ENCODE data around the gene MBLAC1. TPM values are rescaled to one million over a fixed set of nuclear protein-coding genes. Genes with fewer than 3 reads are reported as not detected.

Gene MBLAC1
- polyA plus RNA-seq (2013, experiment 1 of 2; ENCODE audit: insufficient read length), result 1.2 TPM
- 0.99 TPM for polyA plus RNA-seq (2013, experiment 2 of 2; ENCODE audit: insufficient read length)

DNA sequence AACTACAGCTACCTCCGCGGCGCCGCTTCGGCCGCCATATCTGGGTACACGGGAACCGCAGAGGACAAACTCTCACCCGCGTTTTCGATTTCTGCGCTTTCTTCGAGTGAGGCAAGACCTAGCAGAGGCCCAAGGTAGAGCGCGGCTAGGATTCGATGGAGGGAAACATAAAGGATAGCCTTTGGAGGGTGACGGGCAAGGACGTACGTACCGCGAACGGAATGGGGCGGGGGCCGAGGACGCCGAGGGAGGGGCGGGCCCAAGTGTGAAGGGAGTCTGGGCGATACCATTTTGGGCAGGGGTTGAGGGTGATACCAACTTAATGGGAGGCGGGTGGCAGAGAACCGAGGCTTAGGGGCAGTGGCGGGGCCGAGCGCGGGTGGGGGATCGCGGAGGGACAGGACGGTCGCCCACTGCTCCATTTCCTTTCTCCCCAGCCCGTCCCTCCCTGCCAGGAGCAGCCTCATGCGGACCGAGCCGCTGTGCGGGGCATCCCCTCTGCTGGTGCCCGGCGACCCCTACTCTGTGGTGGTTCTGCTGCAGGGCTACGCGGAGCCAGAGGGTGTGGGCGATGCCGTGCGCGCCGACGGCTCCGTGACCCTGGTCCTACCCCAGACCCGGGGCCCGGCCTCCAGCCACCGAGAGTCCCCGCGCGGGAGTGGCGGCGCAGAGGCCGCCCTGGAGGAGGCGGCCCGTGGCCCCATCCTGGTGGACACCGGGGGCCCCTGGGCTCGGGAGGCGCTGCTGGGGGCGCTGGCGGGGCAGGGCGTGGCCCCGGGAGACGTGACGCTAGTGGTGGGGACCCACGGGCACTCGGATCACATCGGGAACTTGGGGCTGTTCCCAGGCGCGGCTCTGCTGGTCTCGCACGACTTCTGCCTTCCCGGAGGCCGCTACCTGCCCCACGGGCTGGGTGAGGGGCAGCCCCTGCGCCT is at the start of gene MBLAC1:
Gene MBLAC1, plus strand, starts transcription at position 37 of the 935 bp plus-strand sequence. Its CDS starts 429 bp downstream, at position 466.
- peak; percentile 94 for DNase-seq

DNA sequence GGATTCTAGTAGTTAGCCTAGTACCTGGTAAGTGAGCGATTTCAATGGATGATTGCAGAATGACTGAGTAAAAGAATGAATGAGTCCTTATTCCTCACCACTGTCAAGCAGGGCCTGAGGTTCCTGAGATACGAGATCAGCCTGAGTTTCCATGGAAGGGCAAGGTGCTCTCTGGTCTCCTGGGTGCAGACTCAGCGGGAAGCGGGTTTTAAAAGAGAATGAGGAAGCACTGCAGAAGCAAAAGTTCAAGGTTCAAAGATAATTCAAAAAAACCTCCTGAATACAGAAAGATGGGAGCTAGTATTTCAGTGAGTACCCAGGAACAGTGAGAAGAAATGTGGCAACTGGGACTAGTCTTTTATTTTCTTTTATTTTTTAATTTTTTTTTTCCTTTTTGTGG is 49.6 kb upstream of the MBLAC1 start:
- DNase-seq, result no peak

DNA sequence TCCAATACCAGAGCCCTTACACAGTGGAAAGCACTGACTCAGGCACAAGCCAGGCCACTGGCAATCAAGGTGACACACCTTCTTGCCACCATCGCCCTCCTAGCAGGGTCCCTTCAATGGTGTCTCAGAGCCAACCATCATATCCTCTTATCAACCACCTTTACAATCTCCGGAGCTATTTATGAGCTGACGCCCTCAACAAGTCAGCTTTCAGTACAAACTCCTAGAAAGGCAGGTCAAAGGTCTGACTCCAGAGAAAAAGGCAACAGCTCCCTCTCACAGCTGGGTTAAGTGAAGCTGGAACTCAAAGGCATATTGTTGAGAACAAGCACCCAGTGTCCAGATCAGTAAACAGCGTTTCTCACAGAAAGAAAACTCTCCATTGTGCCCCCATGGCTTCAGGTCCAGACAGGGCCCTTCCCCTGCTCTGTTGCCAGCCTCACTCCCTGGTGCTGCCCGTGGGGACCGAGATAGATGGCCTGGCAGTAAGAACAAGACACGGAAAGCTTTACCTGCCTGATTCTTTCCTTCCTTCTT is 47.7 kb upstream of the MBLAC1 start:
- no peak for DNase-seq

DNA sequence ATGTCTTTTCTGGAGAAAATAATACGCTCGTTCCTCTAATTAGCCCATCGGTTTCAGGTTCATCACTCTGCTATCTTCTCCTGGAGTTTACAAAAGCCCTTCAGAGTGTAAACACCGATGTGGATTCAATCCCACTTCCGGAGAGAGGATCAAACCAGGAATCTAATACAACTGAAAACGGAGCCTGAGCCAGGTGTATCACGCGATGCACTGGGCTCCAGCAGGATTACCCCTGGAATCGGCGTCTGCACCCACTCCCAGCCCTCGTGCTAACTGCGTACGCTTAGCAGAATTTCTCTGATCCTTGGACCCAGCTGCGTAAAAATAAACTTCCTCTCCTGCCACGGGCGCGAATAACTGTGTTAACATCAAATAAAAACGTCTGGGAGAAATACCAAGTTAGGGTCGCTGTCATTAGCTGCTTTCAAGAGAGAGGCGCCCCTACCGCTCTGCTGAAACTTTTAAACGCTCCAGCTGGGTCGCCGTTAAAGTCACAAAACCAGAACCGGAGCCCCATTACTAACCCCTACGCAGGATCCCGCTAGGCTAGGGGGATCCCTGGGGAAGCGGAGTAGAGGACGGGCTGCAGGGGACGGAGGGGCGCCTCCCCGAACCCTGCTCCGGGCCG is 45.7 kb upstream of the MBLAC1 start:
- no peak for DNase-seq

GRCh38 chr7:100081535-100082102 is 45.1 kb upstream of the MBLAC1 start, which contains the start of gene ZNF3:
Gene ZNF3 (minus strand): TSS chr7:100081723. CDS start chr7:100077357, 4,366 bp downstream.
- peak; percentile 99 for DNase-seq

DNA sequence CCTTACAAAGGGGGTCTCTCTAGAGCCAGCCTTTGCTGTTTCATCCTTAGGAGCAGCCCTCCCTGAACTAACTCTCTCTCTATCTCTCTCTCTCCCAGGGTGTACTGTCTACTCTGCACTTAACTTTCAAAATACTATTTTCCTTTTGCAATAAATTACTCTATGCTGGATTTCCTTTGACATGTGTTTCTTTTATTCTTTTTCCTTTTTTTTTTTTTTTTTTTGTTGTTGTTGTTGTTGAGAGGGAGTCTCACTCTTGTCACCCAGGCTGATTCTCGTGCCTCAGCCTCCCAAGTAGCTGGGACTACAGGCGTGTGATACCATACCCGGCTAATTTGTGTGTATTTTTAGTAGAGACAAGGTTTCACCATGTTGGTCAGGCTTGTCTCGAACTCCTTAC is 43.8 kb upstream of the MBLAC1 start:
- no peak for DNase-seq

GRCh38 chr7:100085515-100085914 is 41.3 kb upstream of the MBLAC1 start:
- DNase-seq, result no peak

DNA sequence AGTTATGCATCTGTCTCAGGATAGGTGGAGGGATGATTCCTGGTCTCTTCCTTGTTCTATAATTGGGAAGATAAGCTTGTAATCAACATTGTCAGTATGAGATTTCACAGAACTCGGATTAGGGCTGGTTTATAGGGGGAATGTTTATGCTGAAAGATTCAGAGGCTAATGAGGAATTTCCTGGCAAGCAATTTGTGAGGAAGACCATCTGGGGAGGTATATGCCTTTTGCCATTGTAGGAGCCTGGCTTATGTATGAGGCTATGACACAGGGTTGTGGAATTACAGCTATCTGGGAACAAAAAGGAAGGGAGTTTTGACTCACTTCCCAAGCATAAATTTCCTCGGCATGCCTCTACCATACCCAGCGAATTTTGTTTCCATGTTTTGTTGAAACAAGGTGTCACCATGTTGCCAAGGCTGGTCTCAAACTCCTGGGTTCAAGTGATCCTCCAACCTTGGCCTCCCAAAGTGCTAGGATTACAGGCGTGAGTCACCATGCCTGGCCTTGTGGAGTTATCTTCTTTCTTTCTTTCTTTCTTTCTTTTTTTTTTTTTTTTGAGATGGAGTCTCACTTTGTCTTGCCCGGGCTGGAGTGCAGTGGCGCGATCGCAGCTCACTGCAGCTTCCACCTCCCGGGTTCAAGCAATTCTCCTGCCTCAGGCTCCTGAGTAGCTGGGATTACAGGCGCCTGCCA is 39.6 kb upstream of the MBLAC1 start:
- peak; percentile 97 for DNase-seq

DNA sequence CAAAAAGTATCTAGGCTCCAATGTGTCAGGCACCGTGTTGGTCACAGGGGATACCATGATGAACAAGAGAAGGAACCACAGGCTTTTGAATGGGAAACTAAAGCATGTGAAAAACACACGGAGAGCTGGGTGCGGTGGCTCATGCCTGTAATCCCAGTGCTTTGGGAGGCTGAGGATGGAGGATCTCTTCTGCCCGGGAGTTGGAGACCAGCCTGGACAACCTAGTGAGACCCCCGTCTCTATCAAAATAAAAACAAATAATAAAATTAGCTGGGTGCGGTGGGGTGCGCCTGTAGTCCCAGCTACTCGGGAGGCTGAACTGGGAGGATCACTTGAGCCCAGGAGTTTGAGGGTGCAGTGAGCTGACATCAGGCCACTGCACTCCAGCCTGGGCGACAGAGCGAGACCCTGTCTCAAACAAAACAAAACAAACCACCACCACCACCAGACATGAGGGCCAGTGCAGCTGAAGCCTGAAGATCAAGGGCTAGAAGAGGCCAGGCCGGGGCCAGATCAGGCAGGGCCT is 38.6 kb upstream of the MBLAC1 start:
- DNase-seq, result no peak

DNA sequence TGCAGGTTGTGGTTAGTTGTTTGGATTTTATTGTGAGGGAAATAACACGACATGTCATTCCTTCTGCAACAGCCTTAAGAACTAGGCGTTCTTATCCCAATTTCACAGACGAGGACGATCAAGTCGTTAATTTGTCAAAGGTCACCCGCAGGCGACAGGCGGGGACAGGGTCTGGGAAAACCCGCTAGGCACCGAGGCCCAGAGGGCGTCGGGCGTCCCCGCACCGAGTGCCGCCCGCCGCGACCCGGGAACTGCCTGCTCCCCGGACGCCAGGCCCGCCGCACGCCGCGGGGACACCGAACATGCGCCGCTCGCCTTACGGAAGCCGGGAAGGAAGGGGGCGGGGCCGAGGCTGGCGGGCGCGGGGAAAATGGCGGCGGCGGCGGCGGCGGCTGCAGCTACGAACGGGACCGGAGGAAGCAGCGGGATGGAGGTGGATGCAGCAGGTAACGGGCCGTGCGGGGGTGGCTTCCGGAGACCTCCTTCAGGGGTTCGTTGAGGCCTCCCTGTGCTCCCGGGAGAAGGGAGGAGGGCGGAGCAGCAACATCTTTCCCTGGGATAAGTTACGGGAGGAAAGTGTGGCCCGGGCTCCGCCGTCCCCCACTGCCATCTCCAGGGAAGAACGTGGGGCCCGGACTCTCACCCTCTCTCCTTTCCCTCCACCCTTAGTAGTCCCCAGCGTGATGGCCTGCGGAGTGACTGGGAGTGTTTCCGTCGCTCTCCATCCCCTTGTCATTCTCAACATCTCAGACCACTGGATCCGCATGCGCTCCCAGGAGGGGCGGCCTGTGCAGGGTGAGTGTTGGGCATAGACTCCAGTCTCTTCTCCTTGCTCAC is 37.9 kb upstream of the MBLAC1 start, which contains the start of gene COPS6:
Gene COPS6, plus strand, starts transcription at position 349 of the 837 bp plus-strand sequence. Its CDS starts 22 bp downstream, at position 371.
- DNase-seq, result peak; percentile 85

DNA sequence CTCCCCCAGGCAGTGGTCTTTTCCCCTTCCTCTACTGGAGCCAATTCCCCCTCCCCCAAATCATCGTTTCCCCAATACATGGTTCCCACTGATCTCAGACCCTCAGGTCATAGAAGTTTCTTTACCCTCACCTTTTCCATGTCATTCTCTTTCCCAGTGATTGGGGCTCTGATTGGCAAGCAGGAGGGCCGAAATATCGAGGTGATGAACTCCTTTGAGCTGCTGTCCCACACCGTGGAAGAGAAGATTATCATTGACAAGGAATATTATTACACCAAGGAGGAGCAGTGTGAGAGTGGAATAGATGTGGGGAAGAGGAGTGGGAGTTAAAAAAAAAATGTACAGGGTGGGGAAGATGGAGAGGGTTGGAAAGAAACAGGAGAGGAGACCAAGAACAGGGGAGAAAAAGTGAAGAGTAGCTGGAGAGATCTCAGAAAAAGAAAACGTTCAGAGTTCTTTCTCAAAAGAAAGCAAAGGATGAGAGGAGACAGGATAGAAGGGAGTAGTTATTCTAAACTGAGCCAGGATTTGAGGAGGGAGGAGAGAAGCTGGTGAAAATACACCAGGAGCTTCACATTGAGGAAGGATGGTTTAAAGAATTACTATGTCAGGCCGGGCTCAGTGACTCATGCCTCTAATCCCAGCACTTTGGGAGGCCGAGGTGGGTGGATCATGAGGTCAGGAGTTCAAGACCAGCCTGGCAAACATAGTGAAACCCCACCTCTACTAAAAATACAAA is 37.1 kb upstream of the MBLAC1 start:
- no peak for DNase-seq

DNA sequence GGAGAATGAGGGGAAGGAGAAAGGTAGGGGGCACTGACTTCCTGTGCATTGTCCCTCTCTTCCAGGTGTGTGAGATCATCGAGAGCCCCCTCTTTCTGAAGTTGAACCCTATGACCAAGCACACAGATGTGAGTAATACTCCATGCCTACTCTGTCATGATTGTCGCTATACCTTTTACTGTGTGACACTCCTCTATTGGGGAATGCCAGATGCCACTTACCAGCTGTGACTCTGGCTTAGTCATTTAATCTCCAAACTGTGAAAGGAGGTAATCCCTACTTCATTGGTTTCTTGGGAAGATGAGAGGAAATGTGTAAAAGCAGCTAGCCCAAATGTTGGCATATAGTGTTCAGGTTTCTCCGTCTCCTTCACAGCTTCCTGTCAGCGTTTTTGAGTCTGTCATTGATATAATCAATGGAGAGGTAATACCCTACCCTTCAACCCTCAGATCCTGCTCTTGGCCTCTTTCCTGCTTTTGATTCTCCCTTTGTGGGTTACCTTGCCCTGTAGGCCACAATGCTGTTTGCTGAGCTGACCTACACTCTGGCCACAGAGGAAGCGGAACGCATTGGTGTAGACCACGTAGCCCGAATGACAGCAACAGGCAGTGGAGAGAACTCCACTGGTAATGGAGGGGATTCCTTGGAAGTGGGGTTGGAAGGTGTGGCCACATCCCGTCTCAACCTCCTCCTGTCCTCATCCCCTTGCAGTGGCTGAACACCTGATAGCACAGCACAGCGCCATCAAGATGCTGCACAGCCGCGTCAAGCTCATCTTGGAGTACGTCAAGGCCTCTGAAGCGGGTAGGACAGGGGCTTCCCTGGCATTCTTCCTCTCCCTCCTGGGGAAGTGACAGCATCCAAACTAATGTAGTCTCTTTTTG is 36.0 kb upstream of the MBLAC1 start:
- DNase-seq, result no peak

GRCh38 chr7:100091411-100092181 is 35.2 kb upstream of the MBLAC1 start:
- DNase-seq, result no peak

DNA sequence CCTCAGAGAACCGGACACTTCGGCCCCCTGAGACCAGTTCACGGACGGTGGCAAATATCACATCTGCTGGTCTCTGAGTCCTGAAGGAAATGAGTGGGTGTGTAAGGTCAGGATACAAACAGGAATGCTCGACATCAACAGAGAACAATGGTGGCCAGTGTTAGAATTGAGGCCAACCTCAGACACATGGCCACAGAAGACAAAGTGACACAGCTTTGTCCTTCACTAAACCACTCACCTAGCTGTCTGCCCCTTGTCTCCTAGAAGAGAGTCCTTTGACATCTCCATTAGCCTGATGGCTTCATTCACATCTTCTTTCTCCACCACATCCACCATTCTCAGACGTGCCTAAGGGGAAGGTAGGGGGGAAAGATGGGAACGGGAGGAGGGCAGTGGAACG is 33.7 kb upstream of the MBLAC1 start:
- no peak for DNase-seq

GRCh38 chr7:100093498-100093897 is 33.3 kb upstream of the MBLAC1 start:
- DNase-seq, result no peak

GRCh38 chr7:100093925-100094486 is 32.8 kb upstream of the MBLAC1 start:
- DNase-seq, result no peak

- DNase-seq, result no peak
Observed at GRCh38 chr7:100095289-100095688, 31.5 kb upstream of the MBLAC1 start.

GRCh38 chr7:100095704-100096103 is 31.1 kb upstream of the MBLAC1 start:
- no peak for DNase-seq
